GM21390 (cell line): Measurements from ENCODE around the gene GTF3C1.

Source experiments
- ATAC-seq: cut with Tn5 transposase; IDR thresholded peaks from one replicate; pipeline ENCODE4 v1.9.1; 2021; ENCODE audit not compliant: unreplicated experiment

GTF3C1 gene

GRCh38 chr16:27429330-27429871 lies 120.3 kb downstream of the GTF3C1 start:
- ATAC-seq: no peak

GRCh38 chr16:27428026-27428785 lies 121.5 kb downstream of the GTF3C1 start:
- no peak for ATAC-seq

GRCh38 chr16:27427538-27427937 lies 122.2 kb downstream of the GTF3C1 start:
- ATAC-seq: no peak

GRCh38 chr16:27426423-27427408 lies 123.0 kb downstream of the GTF3C1 start:
- ATAC-seq: peak; percentile 77

- ATAC-seq: no peak
Observed at GRCh38 chr16:27425961-27426360, 123.8 kb downstream of the GTF3C1 start.

GRCh38 chr16:27424772-27425498 lies 124.8 kb downstream of the GTF3C1 start:
- no peak for ATAC-seq

GRCh38 chr16:27421961-27422740 lies 127.6 kb downstream of the GTF3C1 start:
- ATAC-seq: no peak

- ATAC-seq: no peak
Observed at GRCh38 chr16:27417047-27417671, 132.6 kb downstream of the GTF3C1 start.

GRCh38 chr16:27414788-27415431 lies 134.8 kb downstream of the GTF3C1 start:
- no peak for ATAC-seq

GRCh38 chr16:27413956-27414355 lies 135.8 kb downstream of the GTF3C1 start:
- ATAC-seq: no peak

- ATAC-seq: no peak
Observed at GRCh38 chr16:27410761-27411160, 139.0 kb downstream of the GTF3C1 start.
